HG02885 (cell line): ENCODE measurements around the gene MORN1.
"Not testable (repeated sequence)": the region's sequence is repeated elsewhere in the genome, so short reads cannot be mapped to it uniquely, and the experiment has no call there.

Experiments used
- ATAC-seq: cut with Tn5 transposase; IDR thresholded peaks from one replicate; pipeline ENCODE4 v1.9.1; 2021; ENCODE audit warnings: mild to moderate bottlenecking; ENCODE audit not compliant: unreplicated experiment, poor library complexity

Gene MORN1

GRCh38 chr1:2342384-2343022, 48.9 kb downstream of the MORN1 start:
- ATAC-seq: no peak

GRCh38 chr1:2341706-2342383, 49.5 kb downstream of the MORN1 start:
- no peak for ATAC-seq

GRCh38 chr1:2340918-2341254, 50.5 kb downstream of the MORN1 start:
- no peak for ATAC-seq

- ATAC-seq: no peak
Measured at GRCh38 chr1:2340086-2340917, 51.1 kb downstream of the MORN1 start.

- no peak for ATAC-seq
Measured at GRCh38 chr1:2339206-2340085, 51.9 kb downstream of the MORN1 start.

GRCh38 chr1:2337501-2337900, 53.9 kb downstream of the MORN1 start:
- no peak for ATAC-seq

GRCh38 chr1:2337081-2337480, 54.3 kb downstream of the MORN1 start:
- ATAC-seq: no peak

- ATAC-seq: no peak
Measured at GRCh38 chr1:2336499-2336898, 54.9 kb downstream of the MORN1 start.

- no peak for ATAC-seq
Measured at GRCh38 chr1:2335721-2336455, 55.5 kb downstream of the MORN1 start.

- no peak for ATAC-seq
Measured at GRCh38 chr1:2334883-2335534, 56.3 kb downstream of the MORN1 start.

- ATAC-seq: no peak
Measured at GRCh38 chr1:2334366-2334765, 57.0 kb downstream of the MORN1 start.

- not testable (repeated sequence) for ATAC-seq
Measured at GRCh38 chr1:2331580-2331979, 59.8 kb downstream of the MORN1 start.

GRCh38 chr1:2331200-2331544, 60.2 kb downstream of the MORN1 start:
- no peak for ATAC-seq

GRCh38 chr1:2330519-2331199, 60.7 kb downstream of the MORN1 start:
- no peak for ATAC-seq

GRCh38 chr1:2330035-2330434, 61.3 kb downstream of the MORN1 start:
- ATAC-seq: no peak

GRCh38 chr1:2328676-2329455, 62.5 kb downstream of the MORN1 start:
- ATAC-seq: no peak

- ATAC-seq: no peak
Measured at GRCh38 chr1:2327841-2328240, 63.5 kb downstream of the MORN1 start.

GRCh38 chr1:2327162-2327561, 64.2 kb downstream of the MORN1 start:
- ATAC-seq: not testable (repeated sequence)
